B cell (primary cell): ENCODE data around the gene A2ML1.

Experiments used
- EZH2 ChIP-seq: IDR thresholded peaks from 2 replicates; pipeline ENCODE4 v1.6.1; 2012; ENCODE audit warnings: borderline replicate concordance, low read depth, mild to moderate bottlenecking, moderate library complexity, low read length; ENCODE audit not compliant: insufficient read depth, poor library complexity, severe bottlenecking
- TF ChIP-seq, protein P1 (sequence below): fragments of 200-600 bp; IDR thresholded peaks from one replicate; pipeline ENCODE4 v1.8.0; 2022; ENCODE audit warnings: antibody characterized with exemption, mild to moderate bottlenecking

GRCh38 chr12:8837291-8837690, 14.9 kb downstream of the A2ML1 start:
- TF ChIP-seq, protein P1, sequence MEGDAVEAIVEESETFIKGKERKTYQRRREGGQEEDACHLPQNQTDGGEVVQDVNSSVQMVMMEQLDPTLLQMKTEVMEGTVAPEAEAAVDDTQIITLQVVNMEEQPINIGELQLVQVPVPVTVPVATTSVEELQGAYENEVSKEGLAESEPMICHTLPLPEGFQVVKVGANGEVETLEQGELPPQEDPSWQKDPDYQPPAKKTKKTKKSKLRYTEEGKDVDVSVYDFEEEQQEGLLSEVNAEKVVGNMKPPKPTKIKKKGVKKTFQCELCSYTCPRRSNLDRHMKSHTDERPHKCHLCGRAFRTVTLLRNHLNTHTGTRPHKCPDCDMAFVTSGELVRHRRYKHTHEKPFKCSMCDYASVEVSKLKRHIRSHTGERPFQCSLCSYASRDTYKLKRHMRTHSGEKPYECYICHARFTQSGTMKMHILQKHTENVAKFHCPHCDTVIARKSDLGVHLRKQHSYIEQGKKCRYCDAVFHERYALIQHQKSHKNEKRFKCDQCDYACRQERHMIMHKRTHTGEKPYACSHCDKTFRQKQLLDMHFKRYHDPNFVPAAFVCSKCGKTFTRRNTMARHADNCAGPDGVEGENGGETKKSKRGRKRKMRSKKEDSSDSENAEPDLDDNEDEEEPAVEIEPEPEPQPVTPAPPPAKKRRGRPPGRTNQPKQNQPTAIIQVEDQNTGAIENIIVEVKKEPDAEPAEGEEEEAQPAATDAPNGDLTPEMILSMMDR, result no peak
- no peak for TF ChIP-seq EZH2
